ENCODE results near the gene KLHL30.
"Not testable (repeated sequence)": the region's sequence is repeated elsewhere in the genome, so short reads cannot be mapped to it uniquely, and the experiment has no call there.

KLHL30 gene

GRCh38 chr2:238106698-238107524, 31.6 kb upstream of the KLHL30 start:
- CTCF ChIA-PET = interaction anchor here (0.8 to 1.1 kb wide), 3 partner anchors 32 to 249 kb away, joined by 3 to 4 read pairs (median 3); no protein-coding TSS in a partner anchor
- peaks cover 4% of the 10 kb centered on the region for H3K27me3 Mint-ChIP-seq
- H3K9me3 Mint-ChIP-seq = no peaks in the 10 kb centered on the region
- DNase-seq = peak; percentile 26
- no peak overlapping the region for H3K27ac Mint-ChIP-seq
- H3K36me3 Mint-ChIP-seq = no peaks in the 10 kb centered on the region
- H3K4me3 Mint-ChIP-seq = no peak overlapping the region
- peaks cover 22% of the 10 kb centered on the region for H3K4me1 Mint-ChIP-seq

- no peak overlapping the region for H3K4me3 Mint-ChIP-seq
- H3K4me1 Mint-ChIP-seq = peaks cover 22% of the 10 kb centered on the region
- no peaks in the 10 kb centered on the region for H3K36me3 Mint-ChIP-seq
- CTCF ChIA-PET = interaction anchor here (0.8 to 1.4 kb wide), 2 partner anchors 139 to 250 kb away, joined by 3 to 5 read pairs; no protein-coding TSS in a partner anchor
- H3K27ac Mint-ChIP-seq = peak overlapping the region; percentile 7
- peak; percentile 23 for DNase-seq
- peaks cover 4% of the 10 kb centered on the region for H3K27me3 Mint-ChIP-seq
- H3K9me3 Mint-ChIP-seq = peaks cover 3% of the 10 kb centered on the region
Observed at GRCh38 chr2:238107525-238108422, 30.7 kb upstream of the KLHL30 start.

- Mint-ChIP-seq H3K4me1 (peaks cover 22% of the 10 kb centered on the region), H3K27ac (peak overlapping the region; percentile 7), H3K27me3 (peaks cover 4% of the 10 kb centered on the region), H3K9me3 (peaks cover 6% of the 10 kb centered on the region), H3K36me3 (no peaks in the 10 kb centered on the region), H3K4me3 (no peak overlapping the region)
- DNase-seq = peak; percentile 65
- CTCF ChIA-PET = interaction anchor here (0.6 to 1.4 kb wide), 5 partner anchors 21 to 250 kb away, joined by 3 to 5 read pairs (median 3); partner anchors contain the start of gene ERFE
Observed at GRCh38 chr2:238108423-238109183, 29.9 kb upstream of the KLHL30 start.

- Mint-ChIP-seq H3K27me3 (peaks cover 30% of the 10 kb centered on the region), H3K4me3 (no peak overlapping the region), H3K9me3 (peaks cover 6% of the 10 kb centered on the region), H3K4me1 (peaks cover 10% of the 10 kb centered on the region), H3K36me3 (no peaks in the 10 kb centered on the region), H3K27ac (no peak overlapping the region)
- no peak for DNase-seq
- CTCF ChIA-PET = no interaction called here
Observed at GRCh38 chr2:238113611-238114010, 24.9 kb upstream of the KLHL30 start.

- peaks cover 6% of the 10 kb centered on the region for H3K9me3 Mint-ChIP-seq
- no peak overlapping the region for H3K4me3 Mint-ChIP-seq
- peaks cover 37% of the 10 kb centered on the region for H3K27me3 Mint-ChIP-seq
- no peaks in the 10 kb centered on the region for H3K36me3 Mint-ChIP-seq
- no peak for DNase-seq
- peaks cover 2% of the 10 kb centered on the region for H3K4me1 Mint-ChIP-seq
- H3K27ac Mint-ChIP-seq = no peak overlapping the region
- CTCF ChIA-PET = no interaction called here
Observed at GRCh38 chr2:238114331-238114841, 24.1 kb upstream of the KLHL30 start.

GRCh38 chr2:238114851-238115660, 23.4 kb upstream of the KLHL30 start:
- CTCF ChIA-PET = no interaction called here
- Mint-ChIP-seq H3K4me1 (no peaks in the 10 kb centered on the region), H3K36me3 (no peaks in the 10 kb centered on the region), H3K9me3 (peaks cover 6% of the 10 kb centered on the region), H3K4me3 (no peak overlapping the region), H3K27me3 (peaks cover 44% of the 10 kb centered on the region), H3K27ac (no peak overlapping the region)
- no peak for DNase-seq

GRCh38 chr2:238115709-238116108, 22.8 kb upstream of the KLHL30 start:
- peaks cover 46% of the 10 kb centered on the region for H3K27me3 Mint-ChIP-seq
- CTCF ChIA-PET = not testable (repeated sequence)

GRCh38 chr2:238116298-238117198, 21.9 kb upstream of the KLHL30 start:
- Mint-ChIP-seq H3K4me3 (no peak overlapping the region), H3K27me3 (peaks cover 46% of the 10 kb centered on the region), H3K27ac (no peak overlapping the region), H3K4me1 (no peaks in the 10 kb centered on the region), H3K36me3 (no peaks in the 10 kb centered on the region), H3K9me3 (peaks cover 6% of the 10 kb centered on the region)
- DNase-seq = no peak
- CTCF ChIA-PET = no interaction called here

More at GRCh38 chr2:238115709-238116108, 22.8 kb upstream of the KLHL30 start:
- H3K27ac Mint-ChIP-seq, H3K9me3 Mint-ChIP-seq, DNase-seq, H3K36me3 Mint-ChIP-seq, H3K4me3 Mint-ChIP-seq, H3K4me1 Mint-ChIP-seq: not testable (repeated sequence)

GRCh38 chr2:238117199-238118154, 21.0 kb upstream of the KLHL30 start:
- CTCF ChIA-PET = no interaction called here
- peaks cover 6% of the 10 kb centered on the region for H3K9me3 Mint-ChIP-seq
- no peak for DNase-seq
- no peak overlapping the region for H3K27ac Mint-ChIP-seq
- H3K4me1 Mint-ChIP-seq = no peaks in the 10 kb centered on the region
- no peaks in the 10 kb centered on the region for H3K36me3 Mint-ChIP-seq
- H3K27me3 Mint-ChIP-seq = peaks cover 46% of the 10 kb centered on the region
- no peak overlapping the region for H3K4me3 Mint-ChIP-seq

GRCh38 chr2:238119756-238120462, 18.6 kb upstream of the KLHL30 start:
- Mint-ChIP-seq H3K4me3 (no peak overlapping the region), H3K9me3 (no peaks in the 10 kb centered on the region), H3K27ac (no peak overlapping the region), H3K4me1 (no peaks in the 10 kb centered on the region), H3K36me3 (no peaks in the 10 kb centered on the region), H3K27me3 (peaks cover 39% of the 10 kb centered on the region)
- no peak for DNase-seq
- CTCF ChIA-PET = no interaction called here

All from activated naive CD4-positive, alpha-beta T cell treated with anti-CD3 and anti-CD28 coated beads, Interleukin-2, amount 10 ng/mL, durations not matched to agents 7 days and 5 days (primary cell).